Measurements from ENCODE around the gene PDSS2.

DNA sequence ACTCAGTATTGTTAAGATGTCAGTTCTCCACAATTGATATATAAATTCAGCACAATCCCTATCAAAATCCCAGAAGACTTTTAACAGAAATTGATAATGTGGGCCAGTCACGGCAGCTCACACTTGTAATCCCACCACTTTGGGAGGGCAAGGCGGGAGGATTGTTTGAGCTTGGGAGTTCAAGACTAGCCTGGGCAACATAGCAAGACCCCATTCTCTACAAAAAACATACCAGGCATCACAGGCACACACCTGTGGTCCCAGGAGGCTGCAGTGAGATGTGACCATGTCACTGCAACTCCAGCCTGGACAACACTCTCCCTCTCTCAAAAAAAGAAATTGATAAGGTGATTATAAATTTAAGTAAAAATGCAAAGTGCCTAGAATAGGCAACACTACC lies 90.9 kb downstream of the PDSS2 start:
- TF ChIP-seq, protein P1, sequence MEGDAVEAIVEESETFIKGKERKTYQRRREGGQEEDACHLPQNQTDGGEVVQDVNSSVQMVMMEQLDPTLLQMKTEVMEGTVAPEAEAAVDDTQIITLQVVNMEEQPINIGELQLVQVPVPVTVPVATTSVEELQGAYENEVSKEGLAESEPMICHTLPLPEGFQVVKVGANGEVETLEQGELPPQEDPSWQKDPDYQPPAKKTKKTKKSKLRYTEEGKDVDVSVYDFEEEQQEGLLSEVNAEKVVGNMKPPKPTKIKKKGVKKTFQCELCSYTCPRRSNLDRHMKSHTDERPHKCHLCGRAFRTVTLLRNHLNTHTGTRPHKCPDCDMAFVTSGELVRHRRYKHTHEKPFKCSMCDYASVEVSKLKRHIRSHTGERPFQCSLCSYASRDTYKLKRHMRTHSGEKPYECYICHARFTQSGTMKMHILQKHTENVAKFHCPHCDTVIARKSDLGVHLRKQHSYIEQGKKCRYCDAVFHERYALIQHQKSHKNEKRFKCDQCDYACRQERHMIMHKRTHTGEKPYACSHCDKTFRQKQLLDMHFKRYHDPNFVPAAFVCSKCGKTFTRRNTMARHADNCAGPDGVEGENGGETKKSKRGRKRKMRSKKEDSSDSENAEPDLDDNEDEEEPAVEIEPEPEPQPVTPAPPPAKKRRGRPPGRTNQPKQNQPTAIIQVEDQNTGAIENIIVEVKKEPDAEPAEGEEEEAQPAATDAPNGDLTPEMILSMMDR (conservative IDR thresholded peaks at IDR 0.05 in 1 of 2, IDR thresholded peaks at IDR 0.05 in 1 of 2; ENCODE audit: extremely low read depth in 1 of 2, insufficient read depth in 1 of 2, low read depth in 1 of 2, low read length in 2 of 2) = no peak
- no peak for TF ChIP-seq EZH2 (IDR thresholded peaks at IDR 0.05; ENCODE audit: borderline replicate concordance, low read length)

All from mammary epithelial cell (primary cell).